Left ventricle myocardium inferior (tissue), 1 donor: ENCODE data around the gene FDX2. TPM values are rescaled to one million over a fixed set of nuclear protein-coding genes. Genes with fewer than 3 reads are reported as not detected.
A peak's percentile ranks its signal among the peaks of the same experiment; 100 is the strongest.

Experiments used
- DNase-seq: peaks from one replicate; pipeline ENCODE4 v3.0.0-alpha.2; 2020
- H3K27ac ChIP-seq: fragments of 200-600 bp; replicated peaks from 2 replicates; pipeline ENCODE4 v1.8.0; 2021
- H3K27me3 ChIP-seq: fragments of 200-600 bp; 2 replicates; pipeline ENCODE4 v1.8.0; 2021; ENCODE audit warnings: low read depth
- H3K36me3 ChIP-seq: fragments of 200-600 bp; 2 replicates; pipeline ENCODE4 v1.8.0; 2021
- H3K4me1 ChIP-seq: fragments of 200-600 bp; 2 replicates; pipeline ENCODE4 v1.8.0; 2021
- H3K4me3 ChIP-seq: fragments of 200-600 bp; 2 replicates; pipeline ENCODE4 v1.8.0; 2021; ENCODE audit warnings: mild to moderate bottlenecking, moderate library complexity
- H3K9me3 ChIP-seq: fragments of 200-600 bp; replicated peaks from 2 replicates; pipeline ENCODE4 v1.8.0; 2021
- intact Hi-C: fragments of 100-400 bp; cut with micrococcal nuclease; formaldehyde crosslinking; loops from one replicate; pipeline ENCODE4 v1.11.0; 2022
- total RNA-seq: library from RNA; stranded (reverse); fragmentation: NEBNext Ultra II Directional; extraction: Animal tissue kit (Norgen Biotek cat#: 25700); gene quantifications from one replicate; pipeline ENCODE4 v1.2.1, GENCODE V29; 2021
- TF ChIP-seq, protein P1 (sequence below): fragments of 200-600 bp; IDR thresholded peaks from 2 replicates; pipeline ENCODE4 v1.8.0; 2021; ENCODE audit warnings: antibody characterized with exemption, mild to moderate bottlenecking, borderline replicate concordance
- donor health status: DM: no; HTN: yes; CAD: no; lungs with severe emphysema.

FDX2 gene
- total RNA-seq, 1 donor from 2014 or later, result 17.4 TPM

GRCh38 chr19:10361569-10362011 lies 45.8 kb upstream of the FDX2 start:
- Histone ChIP-seq H3K9me3 (no peaks in the 10 kb centered on the region), H3K4me1 (no peaks in the 10 kb centered on the region), H3K36me3 (peaks cover 87% of the 10 kb centered on the region), H3K4me3 (no peak overlapping the region), H3K27me3 (no peaks in the 10 kb centered on the region), H3K27ac (no peak overlapping the region)
- no peak for DNase-seq
- TF ChIP-seq, protein P1, sequence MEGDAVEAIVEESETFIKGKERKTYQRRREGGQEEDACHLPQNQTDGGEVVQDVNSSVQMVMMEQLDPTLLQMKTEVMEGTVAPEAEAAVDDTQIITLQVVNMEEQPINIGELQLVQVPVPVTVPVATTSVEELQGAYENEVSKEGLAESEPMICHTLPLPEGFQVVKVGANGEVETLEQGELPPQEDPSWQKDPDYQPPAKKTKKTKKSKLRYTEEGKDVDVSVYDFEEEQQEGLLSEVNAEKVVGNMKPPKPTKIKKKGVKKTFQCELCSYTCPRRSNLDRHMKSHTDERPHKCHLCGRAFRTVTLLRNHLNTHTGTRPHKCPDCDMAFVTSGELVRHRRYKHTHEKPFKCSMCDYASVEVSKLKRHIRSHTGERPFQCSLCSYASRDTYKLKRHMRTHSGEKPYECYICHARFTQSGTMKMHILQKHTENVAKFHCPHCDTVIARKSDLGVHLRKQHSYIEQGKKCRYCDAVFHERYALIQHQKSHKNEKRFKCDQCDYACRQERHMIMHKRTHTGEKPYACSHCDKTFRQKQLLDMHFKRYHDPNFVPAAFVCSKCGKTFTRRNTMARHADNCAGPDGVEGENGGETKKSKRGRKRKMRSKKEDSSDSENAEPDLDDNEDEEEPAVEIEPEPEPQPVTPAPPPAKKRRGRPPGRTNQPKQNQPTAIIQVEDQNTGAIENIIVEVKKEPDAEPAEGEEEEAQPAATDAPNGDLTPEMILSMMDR, result no peak
- intact Hi-C loops, result no loop called here

- Histone ChIP-seq H3K4me3 (no peak overlapping the region), H3K36me3 (peaks cover 67% of the 10 kb centered on the region), H3K4me1 (peaks cover 17% of the 10 kb centered on the region), H3K27me3 (no peaks in the 10 kb centered on the region), H3K9me3 (no peaks in the 10 kb centered on the region), H3K27ac (no peak overlapping the region)
- intact Hi-C loops, result no loop called here
- TF ChIP-seq, protein P1, result no peak
- DNase-seq, result no peak
These were observed 40.6 kb upstream of the FDX2 start for GRCh38 chr19:10356431-10356830.

DNA sequence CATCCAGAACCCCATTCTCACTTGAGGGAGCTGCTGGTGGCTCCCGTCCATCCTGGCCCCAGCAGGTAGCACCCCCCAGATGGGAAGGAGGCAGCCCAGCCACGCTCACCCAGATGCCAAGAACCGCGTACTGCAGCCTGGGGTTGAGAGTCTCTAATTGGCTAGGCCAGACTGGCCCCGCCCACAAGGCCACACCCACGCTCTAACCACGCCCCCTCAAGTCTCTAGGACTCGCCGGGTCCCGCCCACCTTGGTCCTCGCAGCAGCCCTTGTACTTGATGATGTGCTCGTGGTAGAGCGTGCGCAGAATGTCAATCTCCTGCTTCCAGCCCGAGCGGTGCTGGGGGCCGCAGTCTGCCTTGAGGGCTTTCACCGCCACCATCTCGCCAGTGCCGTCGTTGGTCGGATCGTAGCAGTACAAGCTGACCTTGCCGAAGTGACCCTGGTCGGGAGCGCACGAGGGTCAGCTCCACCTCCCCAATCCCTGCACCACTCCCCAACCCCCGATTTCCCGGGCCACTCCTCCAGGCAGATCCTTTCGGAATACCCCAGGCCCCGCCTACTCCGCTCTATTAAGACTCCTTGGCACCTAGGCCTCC lies 38.1 kb upstream of the FDX2 start:
- Histone ChIP-seq H3K9me3 (no peaks in the 10 kb centered on the region), H3K27me3 (no peaks in the 10 kb centered on the region), H3K4me3 (peak overlapping the region; percentile 62), H3K4me1 (peaks cover 17% of the 10 kb centered on the region), H3K36me3 (peaks cover 59% of the 10 kb centered on the region), H3K27ac (peak overlapping the region; percentile 84)
- DNase-seq, result peak; percentile 80
- intact Hi-C loops, result no loop called here
- TF ChIP-seq, protein P1, result no peak

- TF ChIP-seq, protein P1, result no peak
- peak; percentile 84 for DNase-seq
- peaks cover 17% of the 10 kb centered on the region for H3K4me1 ChIP-seq
- H3K4me3 ChIP-seq, result peak overlapping the region; percentile 62
- peak overlapping the region; percentile 84 for H3K27ac ChIP-seq
- intact Hi-C loops, result no loop called here
- no peaks in the 10 kb centered on the region for H3K9me3 ChIP-seq
- no peaks in the 10 kb centered on the region for H3K27me3 ChIP-seq
- peaks cover 51% of the 10 kb centered on the region for H3K36me3 ChIP-seq
These were observed 37.2 kb upstream of the FDX2 start for GRCh38 chr19:10352764-10353671.

DNA sequence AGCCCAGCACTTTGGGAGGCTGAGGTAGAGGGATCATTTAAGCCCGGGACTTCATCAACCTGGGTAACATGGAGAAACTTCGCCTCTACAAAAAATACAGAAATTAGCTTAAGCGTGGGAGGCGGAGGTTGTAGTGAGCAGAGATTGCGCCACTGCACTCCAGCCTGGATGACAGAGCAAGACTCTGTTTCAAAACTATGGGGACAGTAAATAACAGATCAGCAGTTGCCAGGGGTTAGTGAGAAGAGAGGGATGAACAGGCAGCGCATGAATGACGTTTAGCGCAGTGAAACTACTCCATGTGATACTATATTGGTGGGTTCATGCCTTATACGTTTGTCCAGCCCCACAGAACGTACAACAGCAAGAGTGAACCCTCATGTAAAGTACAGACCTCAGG lies 30.7 kb upstream of the FDX2 start:
- TF ChIP-seq, protein P1, result no peak
- H3K27me3 ChIP-seq, result no peaks in the 10 kb centered on the region
- H3K9me3 ChIP-seq, result no peaks in the 10 kb centered on the region
- no peak overlapping the region for H3K4me3 ChIP-seq
- H3K36me3 ChIP-seq, result peaks cover 9% of the 10 kb centered on the region
- H3K4me1 ChIP-seq, result no peaks in the 10 kb centered on the region
- no peak overlapping the region for H3K27ac ChIP-seq
- DNase-seq, result no peak
- intact Hi-C loops, result no loop called here
